Fibroblast of skin of scalp (primary cell): ENCODE results near the gene RNFT2.

Experiments used
- DNase-seq: peaks from one replicate; pipeline ENCODE4 v3.0.0-alpha.2; 2013

The RNFT2 gene

DNA sequence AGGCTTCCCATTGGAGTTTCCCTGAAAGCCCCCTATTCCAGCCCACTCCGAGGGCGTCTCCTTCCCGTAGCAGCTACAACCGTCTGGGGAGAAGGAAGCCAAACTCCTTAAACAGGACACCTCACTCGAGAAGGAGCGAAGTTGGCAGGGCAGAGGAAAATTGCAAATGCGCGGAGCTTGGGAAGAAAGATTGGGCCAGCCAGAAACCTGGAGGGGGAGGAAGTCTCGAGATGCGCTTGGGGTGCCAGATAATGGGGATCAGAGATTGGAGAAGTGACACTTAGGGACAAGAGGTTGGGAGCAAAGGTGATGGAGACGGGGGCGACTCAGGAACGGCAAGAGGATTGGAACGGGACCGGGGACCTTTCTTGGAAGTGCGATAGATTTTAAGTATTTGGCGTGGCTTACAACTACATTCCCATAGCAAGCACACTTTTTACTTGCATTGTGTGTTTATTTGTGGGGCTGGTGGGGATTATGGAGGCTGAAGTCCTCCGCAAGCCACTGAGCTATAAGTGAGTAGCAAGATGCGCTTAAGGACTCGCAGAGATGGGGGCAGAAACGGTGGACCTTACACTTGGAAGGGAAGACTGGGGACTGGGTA lies 142.2 kb downstream of the RNFT2 start:
- no peak for DNase-seq

DNA sequence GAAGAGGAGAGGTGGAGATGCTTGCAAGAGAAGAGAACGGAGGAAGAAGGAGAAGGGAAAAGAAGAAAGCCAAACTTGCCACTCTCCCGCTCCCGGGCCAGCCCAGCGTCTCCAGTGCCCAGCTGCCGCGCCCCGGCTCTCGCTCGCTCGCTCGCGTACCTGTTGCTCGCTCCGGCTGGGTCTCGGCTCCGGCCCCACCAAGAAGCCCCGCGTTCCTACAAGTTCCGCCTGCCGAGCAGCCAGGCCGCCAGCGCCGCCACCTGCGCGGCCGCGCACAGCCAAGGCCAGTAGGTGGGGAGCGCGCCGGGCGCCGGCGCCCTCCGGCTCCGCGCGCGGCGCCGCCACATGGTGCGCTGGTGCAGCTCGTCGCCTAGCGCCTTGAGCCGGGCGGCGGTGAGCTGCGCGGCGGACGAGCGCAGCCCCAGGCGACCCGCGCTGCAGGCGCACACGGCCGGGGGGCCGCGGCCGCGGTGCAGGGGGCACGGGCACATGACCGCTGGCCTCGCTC lies 142.8 kb downstream of the RNFT2 start:
- DNase-seq = peak; percentile 35

DNA sequence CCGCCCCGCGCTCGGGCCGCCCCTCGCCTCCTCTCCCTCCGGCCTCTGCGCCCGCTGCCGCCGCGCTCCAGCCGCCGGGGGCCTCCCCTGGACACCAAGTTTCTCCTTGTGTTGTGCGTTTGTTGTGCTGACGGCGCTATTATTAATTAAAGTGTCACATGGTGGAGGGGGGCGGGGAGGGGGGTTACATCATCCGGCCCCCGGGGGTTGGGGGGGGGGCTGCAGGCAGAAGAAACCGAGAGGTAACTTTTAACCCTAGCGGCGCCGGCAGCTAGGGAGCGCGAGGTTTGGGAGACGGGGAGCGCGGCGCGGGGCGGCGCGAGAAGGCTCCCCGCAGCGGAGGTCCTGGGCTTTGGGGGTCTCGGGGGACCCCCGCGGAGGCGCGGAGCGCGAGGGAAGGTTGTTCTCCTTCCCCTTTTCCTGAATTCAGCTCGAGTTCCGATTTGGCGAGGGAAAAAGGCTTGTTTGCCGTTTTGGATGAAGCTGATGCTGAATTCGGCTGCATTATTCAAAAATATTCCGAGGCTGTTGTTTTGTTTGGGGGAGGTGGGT lies 143.3 kb downstream of the RNFT2 start, which contains the start of gene HRK:
Gene HRK (minus strand): TSS at position 117 of the 552 bp plus-strand sequence. CDS start 134 bp downstream, outside the sequence.
- DNase-seq = no peak

DNA sequence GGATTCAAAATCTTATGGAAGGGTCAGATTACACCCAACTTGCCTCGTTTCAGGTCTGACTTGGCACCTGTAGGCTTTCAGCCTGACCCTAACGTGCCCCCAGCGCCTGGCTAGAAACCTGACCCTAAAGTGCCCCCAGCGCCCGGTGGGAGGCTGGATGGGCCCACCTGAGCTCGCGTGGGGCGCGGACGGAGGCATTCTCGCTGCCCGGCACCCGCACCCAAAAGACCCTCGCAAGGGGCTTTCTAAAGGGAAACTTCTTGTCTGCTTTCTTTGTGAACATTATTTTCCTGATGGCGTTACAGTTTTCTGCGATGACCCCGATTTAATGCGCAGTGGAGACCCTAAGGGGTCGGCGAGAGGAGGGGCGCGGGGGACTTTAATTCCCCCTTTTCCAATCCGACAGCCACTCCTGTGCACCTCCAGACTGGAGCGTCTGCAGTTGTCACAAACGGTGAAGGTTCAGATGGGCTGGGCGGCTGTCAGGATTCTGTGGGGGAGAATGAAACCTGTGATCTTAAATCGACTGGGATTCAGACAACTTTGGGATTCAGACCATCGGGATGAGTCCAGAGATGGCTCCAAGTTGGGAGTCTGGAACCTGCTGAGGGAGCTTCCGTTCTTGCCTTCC lies 143.9 kb downstream of the RNFT2 start:
- no peak for DNase-seq

DNA sequence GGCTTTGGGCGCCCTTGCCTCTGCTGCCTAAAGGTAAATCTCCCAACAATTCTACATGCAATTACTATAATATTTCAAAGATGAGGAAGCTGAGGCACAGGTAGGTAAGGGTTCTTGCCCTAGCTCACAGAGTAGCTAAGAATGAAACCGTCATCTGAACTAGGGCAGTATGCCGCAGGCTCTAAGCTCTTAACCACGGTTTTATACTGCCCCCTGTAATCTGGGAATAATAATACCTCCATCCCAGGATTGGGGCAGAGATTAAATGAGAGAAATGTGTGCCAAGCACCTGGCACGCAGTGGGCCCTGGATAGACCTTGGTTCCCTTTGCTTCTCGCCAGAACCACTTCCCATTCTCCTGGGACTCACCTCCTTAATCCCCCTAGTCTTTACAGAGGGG lies 144.6 kb downstream of the RNFT2 start:
- peak; percentile 51 for DNase-seq

DNA sequence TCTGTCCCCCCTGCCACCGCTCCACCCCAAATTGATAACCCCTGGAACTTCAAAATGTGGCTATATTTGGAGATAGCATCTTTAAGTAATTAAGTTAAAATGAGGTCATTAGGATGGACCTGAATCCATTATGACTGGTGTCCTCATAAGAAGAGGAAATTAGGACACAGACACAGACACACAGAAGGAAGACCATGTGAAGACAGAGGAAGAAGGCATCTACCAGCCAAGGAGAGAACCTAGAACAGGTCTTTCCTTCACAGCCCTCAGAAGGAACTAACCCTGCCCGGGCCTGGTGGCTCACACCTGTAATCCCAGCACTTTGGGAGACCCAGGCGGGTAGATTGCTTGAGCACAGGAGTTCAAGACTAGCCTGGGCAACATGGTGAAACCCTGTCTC lies 146.8 kb downstream of the RNFT2 start:
- DNase-seq = no peak

DNA sequence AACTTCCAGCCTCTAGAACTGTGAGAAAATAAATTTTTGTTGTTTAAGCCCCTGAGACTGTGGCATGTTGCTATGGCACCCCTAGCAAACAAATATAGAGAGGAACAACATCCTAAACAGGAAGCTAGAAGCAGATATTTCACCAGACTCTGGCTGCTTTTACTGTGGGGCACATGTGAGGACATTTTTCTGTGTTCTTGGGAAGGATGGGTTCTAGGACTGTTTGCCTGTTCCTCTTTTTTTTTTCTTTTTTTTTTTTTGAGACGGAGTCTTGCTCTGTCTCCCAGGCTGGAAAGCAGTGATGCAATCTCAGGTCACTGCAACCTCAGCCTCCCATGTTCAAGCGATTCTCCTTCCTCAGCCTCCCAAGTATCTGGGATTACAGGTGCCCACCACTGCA lies 147.4 kb downstream of the RNFT2 start:
- no peak for DNase-seq

DNA sequence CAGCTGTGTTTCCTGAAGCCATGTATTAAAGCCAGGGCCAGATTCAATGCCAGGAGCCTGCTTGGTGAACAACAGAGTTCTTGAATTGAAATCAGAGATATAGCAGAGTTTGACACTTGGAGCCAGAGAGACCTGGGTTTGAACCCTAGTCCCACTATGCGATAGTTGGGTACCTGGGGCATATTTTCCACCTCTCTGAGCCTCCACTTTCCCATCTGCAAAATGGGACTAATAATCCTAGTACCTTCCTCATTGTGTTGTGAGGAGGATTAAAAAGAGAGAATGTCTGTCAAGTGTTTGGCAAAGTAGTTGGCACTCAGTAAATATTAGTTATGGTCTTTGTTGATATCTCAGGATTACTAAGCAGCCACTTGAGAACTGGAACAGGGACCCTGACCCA lies 149.1 kb downstream of the RNFT2 start:
- no peak for DNase-seq

DNA sequence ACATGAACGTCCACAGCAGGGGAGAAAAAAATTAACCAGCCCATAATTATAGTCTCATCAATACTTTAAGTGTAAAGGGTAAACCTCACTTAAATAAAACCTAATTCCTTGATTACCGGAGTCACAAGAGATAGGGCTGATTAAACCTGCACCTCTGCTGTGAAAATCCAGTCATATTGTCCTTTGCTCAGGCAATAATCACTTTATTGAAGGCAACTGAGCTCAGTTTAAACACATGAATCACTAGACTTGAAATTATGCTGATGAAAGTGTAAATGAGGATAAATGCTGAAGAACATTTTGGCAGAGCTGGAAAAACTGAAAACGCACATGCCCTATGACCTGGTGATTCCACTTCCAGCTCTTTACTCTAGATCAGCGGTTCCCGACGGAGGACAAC lies 149.8 kb downstream of the RNFT2 start:
- no peak for DNase-seq

DNA sequence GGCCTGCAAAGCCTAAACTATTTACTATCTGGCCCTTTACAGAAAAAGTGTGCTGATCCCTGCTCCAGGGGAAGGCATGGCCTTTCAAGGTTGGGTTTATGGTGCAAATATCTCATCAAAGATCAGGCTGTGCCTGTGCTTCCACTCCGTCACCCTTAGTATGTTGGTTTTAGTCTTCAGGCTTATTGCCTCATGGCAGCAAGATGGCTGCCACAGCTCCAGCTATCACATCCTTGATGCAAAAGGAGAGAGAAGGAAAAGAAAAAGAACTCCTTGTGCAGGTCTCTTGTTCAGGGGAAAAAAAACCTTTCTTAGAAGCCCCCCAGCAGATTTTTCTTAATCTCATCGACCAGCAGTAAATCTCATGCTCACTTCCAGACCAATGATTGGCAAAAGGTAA lies 152.2 kb downstream of the RNFT2 start:
- no peak for DNase-seq

DNA sequence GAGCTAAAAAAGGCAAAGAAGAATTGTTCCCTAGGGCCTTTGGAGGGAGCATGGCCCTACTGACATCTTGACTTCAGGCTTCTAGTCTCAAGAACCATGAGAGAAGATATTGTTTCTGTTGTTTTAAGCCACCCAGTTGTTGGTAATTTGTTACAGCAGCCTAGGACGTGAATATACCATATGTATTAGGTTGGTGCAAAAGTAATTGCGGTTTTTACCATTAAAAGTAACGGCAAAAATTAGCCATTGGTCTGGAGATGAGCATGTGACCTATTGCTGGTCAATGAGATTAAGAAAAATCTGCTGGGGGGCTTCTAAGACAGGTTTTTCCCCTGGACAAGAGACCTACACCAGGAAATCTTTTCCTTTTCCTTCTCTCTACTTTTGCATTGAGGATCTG lies 152.9 kb downstream of the RNFT2 start:
- no peak for DNase-seq

DNA sequence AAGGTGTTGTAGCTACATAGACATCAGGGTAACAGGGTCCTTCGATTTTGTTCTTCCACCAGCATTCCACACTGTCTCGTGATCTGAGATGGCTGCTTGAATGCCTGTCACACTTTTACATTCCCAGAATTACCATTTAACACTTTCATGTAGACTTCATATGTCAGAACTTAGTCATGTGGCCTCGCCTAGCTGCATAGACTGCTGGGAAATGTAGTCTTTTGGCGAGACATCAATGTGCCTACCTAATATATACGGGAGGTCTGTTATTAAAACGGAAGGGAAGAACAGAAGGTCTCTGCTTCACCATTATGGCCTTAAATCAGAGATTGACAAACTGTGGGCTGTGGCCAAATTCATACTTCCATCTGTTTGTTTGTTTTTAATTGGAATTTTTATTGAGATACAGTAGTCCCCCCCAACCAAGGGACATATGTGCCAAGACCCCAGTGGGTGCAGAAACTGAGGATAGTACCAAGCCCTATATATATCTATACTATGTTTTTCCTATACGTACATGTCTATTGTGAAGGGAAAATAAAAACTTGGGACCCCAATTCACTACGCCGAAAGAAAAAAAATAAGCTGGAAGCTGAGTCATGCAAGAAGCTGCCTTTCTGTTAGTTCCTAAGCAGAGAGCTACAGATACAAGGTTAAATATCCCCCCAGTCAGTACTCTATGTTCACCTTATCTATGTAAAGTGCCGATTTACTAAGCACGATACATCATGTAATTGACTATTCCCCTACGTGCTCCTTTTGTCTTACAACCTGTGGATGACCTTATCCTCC lies 154.4 kb downstream of the RNFT2 start:
- DNase-seq = no peak

DNA sequence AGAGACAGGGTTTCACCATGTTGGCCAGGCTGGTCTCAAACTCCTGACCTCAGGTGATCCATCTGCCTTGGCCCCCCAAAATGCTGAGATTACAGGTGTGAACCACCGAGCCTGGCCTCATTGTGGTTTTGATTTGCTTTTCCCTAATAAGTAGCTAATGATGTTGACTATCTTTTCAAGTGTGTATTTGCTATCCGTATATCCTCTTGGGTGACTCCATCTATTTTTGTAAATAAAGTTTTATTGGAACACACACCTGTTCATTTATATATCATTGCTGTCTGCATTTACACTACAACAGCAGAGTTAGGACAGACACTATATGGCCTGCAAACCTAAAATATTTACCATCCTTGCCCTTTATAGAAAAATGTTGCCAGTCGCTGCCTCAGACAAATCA lies 156.8 kb downstream of the RNFT2 start:
- DNase-seq = no peak

DNA sequence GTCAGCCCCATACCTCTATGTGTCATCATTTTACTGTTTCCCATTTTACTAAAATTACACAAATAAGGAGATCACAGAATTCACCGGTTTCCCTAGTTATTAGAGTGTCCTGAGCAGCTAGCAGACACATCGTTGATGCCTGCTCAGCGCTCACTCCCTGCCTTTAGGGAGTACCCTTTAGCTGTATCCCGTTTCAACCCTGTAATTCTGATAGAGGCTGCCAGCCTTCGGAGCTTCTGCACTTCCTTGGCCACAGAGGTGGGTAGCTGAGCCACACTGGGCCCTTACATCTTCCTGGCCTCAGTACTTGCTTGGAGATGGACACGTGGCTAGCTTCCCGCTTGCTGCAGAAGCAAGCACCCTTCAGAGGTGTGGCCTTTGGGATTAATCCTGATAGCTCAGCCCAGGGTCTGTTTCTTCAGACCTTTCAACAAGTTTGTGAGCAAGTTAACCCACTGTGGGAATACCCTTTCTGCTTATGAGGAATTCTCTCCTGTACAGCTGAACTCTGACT lies 158.4 kb downstream of the RNFT2 start:
- no peak for DNase-seq

DNA sequence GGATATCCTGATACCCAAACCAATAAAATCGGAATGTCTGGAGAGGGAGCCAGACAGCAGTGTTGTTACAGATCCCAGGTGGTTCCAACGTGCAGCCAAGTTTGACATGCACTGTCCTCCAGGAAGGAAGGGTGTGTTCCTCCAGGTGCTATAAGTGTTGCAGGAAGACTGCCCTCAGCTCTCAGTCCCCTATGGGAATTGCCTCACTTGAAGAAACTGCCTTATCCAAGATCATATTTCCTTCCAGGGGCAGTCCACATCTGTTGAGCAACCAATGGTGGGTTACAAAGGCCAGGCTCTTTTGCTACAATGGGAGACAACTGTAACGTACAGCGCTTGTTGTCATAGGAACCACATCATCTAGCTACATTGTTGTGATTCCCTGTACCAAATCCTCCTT lies 159.4 kb downstream of the RNFT2 start:
- DNase-seq = no peak

DNA sequence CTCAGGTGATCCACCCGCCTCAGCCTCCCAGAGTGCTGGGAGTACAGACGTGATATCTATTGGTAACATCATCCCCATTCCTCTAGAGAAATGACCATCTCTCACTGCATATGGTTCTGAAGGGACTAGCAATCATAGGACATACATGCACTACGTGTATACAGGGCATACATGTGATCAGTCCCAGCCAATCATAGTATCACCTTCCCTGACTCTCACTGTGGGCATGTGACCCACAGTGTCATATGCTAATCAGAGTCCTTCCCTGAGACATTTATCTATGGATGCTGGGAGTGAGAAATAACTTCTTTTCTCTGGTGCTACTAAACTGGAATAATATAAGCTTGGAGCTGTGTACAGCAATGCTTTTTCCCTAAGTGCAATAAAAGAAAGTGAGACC lies 160.6 kb downstream of the RNFT2 start:
- no peak for DNase-seq

DNA sequence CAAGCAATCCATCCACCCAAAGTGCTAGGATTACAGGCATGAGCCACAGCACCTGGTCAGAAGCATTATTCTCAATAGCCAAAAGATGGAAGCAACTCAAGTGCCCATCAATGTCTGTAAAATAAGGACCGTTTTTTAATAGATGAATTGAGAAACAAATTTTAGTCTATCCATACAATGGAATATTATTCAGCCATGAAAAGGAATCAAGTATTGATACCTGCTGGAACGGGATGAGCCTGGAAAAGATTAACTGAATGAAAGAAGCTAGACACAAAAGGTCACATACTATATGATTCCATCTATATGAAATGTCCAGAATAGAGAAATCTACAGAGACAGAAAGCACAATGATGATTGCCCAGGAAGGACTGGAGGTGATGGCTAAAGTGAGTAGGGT lies 163.5 kb downstream of the RNFT2 start:
- no peak for DNase-seq
